ENCODE measurements around the gene EPB41L5.

Gene EPB41L5

GRCh38 chr2:120225549-120226065 lies 212.7 kb downstream of the EPB41L5 start:
- DNase-seq (ENCODE audit: low spot score): no peak

- DNase-seq (ENCODE audit: low spot score): no peak
Observed at GRCh38 chr2:120226316-120226715, 213.4 kb downstream of the EPB41L5 start.

- no peak for DNase-seq (ENCODE audit: low spot score)
Observed at GRCh38 chr2:120227111-120227991, 214.5 kb downstream of the EPB41L5 start.

GRCh38 chr2:120228503-120228902 lies 215.6 kb downstream of the EPB41L5 start:
- no peak for DNase-seq (ENCODE audit: low spot score)

Data from iPS-NIHi11 (cell line).